Trophoblast cell (in vitro differentiated cells and primary cell): ENCODE measurements around the gene NFKBIE.

ENCODE experiments used
- DNase-seq, 2 donors: peaks; one replicate each; pipeline ENCODE4 v3.0.0-alpha.2; 2016
- H2AFZ ChIP-seq: 2 replicates; pipeline ENCODE4 v1.6.1; 2013; ENCODE audit warnings: low read length, moderate library complexity, mild to moderate bottlenecking; ENCODE audit not compliant: insufficient read depth, poor library complexity
- H2AK5ac ChIP-seq: 2 replicates; pipeline ENCODE4 v1.6.1; 2013; ENCODE audit warnings: mild to moderate bottlenecking, low read length
- H2BK120ac ChIP-seq: 2 replicates; pipeline ENCODE4 v1.6.1; 2013; ENCODE audit warnings: low read length, mild to moderate bottlenecking, moderate library complexity; ENCODE audit not compliant: insufficient read depth, poor library complexity
- H2BK12ac ChIP-seq: 2 replicates; pipeline ENCODE4 v1.6.1; 2013; ENCODE audit warnings: mild to moderate bottlenecking, low read length, moderate library complexity
- H2BK5ac ChIP-seq: 2 replicates; pipeline ENCODE4 v1.6.1; 2013; ENCODE audit warnings: low read length, low read depth, moderate library complexity, mild to moderate bottlenecking; ENCODE audit not compliant: poor library complexity
- H3K14ac ChIP-seq: 2 replicates; pipeline ENCODE4 v1.6.1; 2013; ENCODE audit warnings: mild to moderate bottlenecking, low read length
- H3K18ac ChIP-seq: 2 replicates; pipeline ENCODE4 v1.6.1; 2013; ENCODE audit warnings: mild to moderate bottlenecking, low read length
- H3K23ac ChIP-seq: 2 replicates; pipeline ENCODE4 v1.6.1; 2013; ENCODE audit warnings: low read length
- H3K27ac ChIP-seq: 2 replicates; pipeline ENCODE4 v1.5.1; 2013; ENCODE audit warnings: low read depth, mild to moderate bottlenecking, inconsistent platforms, low read length, moderate library complexity
- H3K27me3 ChIP-seq: 2 replicates; pipeline ENCODE4 v1.6.1; 2013; ENCODE audit warnings: inconsistent platforms, mild to moderate bottlenecking, low read length, moderate library complexity; ENCODE audit not compliant: insufficient read depth
- H3K36me3 ChIP-seq, 2 experiments: 1 replicate in 1 of 2; 2 replicates in 1 of 2; pipeline ENCODE4 v1.6.1; 2013; ENCODE audit warnings: low read length in 2 of 2, mild to moderate bottlenecking in 2 of 2, moderate library complexity in 1 of 2; ENCODE audit not compliant: insufficient read depth in 2 of 2, control insufficient read depth in 1 of 2
- H3K4ac ChIP-seq: 2 replicates; pipeline ENCODE4 v1.6.1; 2013; ENCODE audit warnings: low read depth, mild to moderate bottlenecking, low read length, moderate library complexity
- H3K4me1 ChIP-seq, 2 experiments: 1 replicate in 1 of 2; 2 replicates in 1 of 2; pipeline ENCODE4 v1.6.1; 2013; ENCODE audit warnings: low read length in 2 of 2, mild to moderate bottlenecking in 2 of 2, moderate library complexity in 1 of 2; ENCODE audit not compliant: insufficient read depth in 2 of 2, control insufficient read depth in 1 of 2
- H3K4me2 ChIP-seq: 2 replicates; pipeline ENCODE4 v1.6.1; 2013; ENCODE audit warnings: inconsistent platforms, mild to moderate bottlenecking, low read length, moderate library complexity
- H3K4me3 ChIP-seq: 2 replicates; pipeline ENCODE4 v1.5.1; 2013; ENCODE audit warnings: mild to moderate bottlenecking, low read depth, low read length, inconsistent platforms
- H3K79me1 ChIP-seq: one replicate; pipeline ENCODE4 v1.6.1; 2013; ENCODE audit warnings: low read length
- H3K79me2 ChIP-seq: 2 replicates; pipeline ENCODE4 v1.6.1; 2013; ENCODE audit warnings: low read length, mild to moderate bottlenecking; ENCODE audit not compliant: control insufficient read depth, insufficient read depth, poor library complexity
- H3K9ac ChIP-seq: 2 replicates; pipeline ENCODE4 v1.6.1; 2013; ENCODE audit warnings: mild to moderate bottlenecking, low read length
- H3K9me3 ChIP-seq: 2 replicates; pipeline ENCODE4 v1.6.1; 2013; ENCODE audit warnings: low read depth, mild to moderate bottlenecking, control low read depth, inconsistent platforms, low read length; ENCODE audit not compliant: insufficient read depth
- H4K12ac ChIP-seq: 2 replicates; pipeline ENCODE4 v1.6.1; 2013; ENCODE audit warnings: low read depth, mild to moderate bottlenecking, low read length, moderate library complexity
- H4K8ac ChIP-seq: 2 replicates; pipeline ENCODE4 v1.6.1; 2013; ENCODE audit warnings: low read depth, mild to moderate bottlenecking, low read length, moderate library complexity
- H4K91ac ChIP-seq: one replicate; pipeline ENCODE4 v1.6.1; 2013; ENCODE audit warnings: low read depth, mild to moderate bottlenecking, low read length, moderate library complexity
- WGBS: extraction: QIAGEN DNeasy Blood & Tissue Kit; methylation state at CpG from one replicate; pipeline ENCODE4 v1.1.7; 2013; ENCODE audit warnings: missing lambda C conversion rate; ENCODE audit not compliant: insufficient read length, insufficient coverage; ENCODE audit errors: extremely low coverage; 5-methylcytosine and 5-hydroxymethylcytosine counted together

NFKBIE gene

DNA sequence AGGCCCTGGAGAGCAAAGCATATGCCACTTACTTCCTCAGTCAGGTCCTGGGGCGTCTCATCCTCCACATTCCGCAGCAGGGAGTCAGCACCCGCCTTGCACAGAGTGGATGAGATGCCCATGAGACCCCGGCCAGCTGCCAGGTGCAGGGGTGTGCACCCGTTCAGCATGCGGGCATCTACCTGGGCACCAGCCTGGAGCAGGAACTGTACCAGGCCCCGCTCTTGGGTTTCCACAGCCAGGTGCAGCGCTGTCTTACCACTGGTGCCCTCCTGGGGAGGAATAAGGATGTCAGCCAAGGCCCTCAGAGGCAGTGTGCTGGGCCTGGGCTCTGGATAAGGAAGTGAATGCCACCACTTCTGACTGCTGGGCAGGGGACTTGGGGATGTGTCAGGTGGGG, 5.3 kb downstream of the NFKBIE start:
- Histone ChIP-seq H3K27ac (no peak overlapping the region), H2AK5ac (no peak overlapping the region), H3K9ac (no peak overlapping the region), H3K23ac (no peak overlapping the region), H3K36me3 (peaks cover 24 to 30% of the 10 kb centered on the region in 2 experiments), H3K4me2 (no peak overlapping the region), H3K14ac (no peak overlapping the region), H2BK12ac (no peak overlapping the region), H2AFZ (no peak overlapping the region), H2BK5ac (no peak overlapping the region), H3K18ac (no peak overlapping the region), H2BK120ac (no peak overlapping the region), H3K4me3 (no peak overlapping the region), H4K12ac (no peak overlapping the region), H3K27me3 (no peaks in the 10 kb centered on the region), H4K91ac (no peak overlapping the region), H3K4ac (no peak overlapping the region), H3K4me1 (peaks cover 32 to 33% of the 10 kb centered on the region in 2 experiments), H3K9me3 (no peaks in the 10 kb centered on the region), H3K79me1 (peaks cover 15% of the 10 kb centered on the region), H3K79me2 (peaks cover 10% of the 10 kb centered on the region), H4K8ac (no peak overlapping the region)
- DNase-seq: no peak
- WGBS: no CpG with 5 or more reads among the region's 8 CpGs

DNA sequence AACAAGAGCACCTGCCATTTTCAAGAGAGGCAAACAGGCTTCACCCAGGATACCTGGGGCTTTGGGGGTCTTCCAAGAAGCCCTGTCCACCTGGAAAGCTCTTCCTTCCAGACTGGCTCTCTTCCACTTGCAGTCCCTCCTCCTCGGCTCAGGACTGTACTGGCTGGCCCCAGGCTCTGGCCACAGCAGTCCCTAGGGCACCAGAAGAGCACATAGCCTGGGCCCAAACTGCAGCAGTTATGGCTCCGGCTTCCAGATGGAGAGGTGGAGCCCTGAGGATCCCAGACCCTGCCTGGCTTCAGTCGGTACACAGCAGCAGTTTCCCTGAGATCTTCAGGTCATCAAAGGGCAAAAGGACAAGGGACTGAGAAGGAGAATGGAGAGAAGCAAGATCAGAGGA, 6.4 kb downstream of the NFKBIE start:
- Histone ChIP-seq H3K27ac (no peak overlapping the region), H3K9me3 (no peaks in the 10 kb centered on the region), H4K91ac (no peak overlapping the region), H3K4me2 (no peak overlapping the region), H2BK120ac (no peak overlapping the region), H3K36me3 (peaks cover 34 to 41% of the 10 kb centered on the region in 2 experiments), H3K27me3 (no peaks in the 10 kb centered on the region), H2BK12ac (no peak overlapping the region), H3K23ac (no peak overlapping the region), H3K79me1 (peaks cover 13% of the 10 kb centered on the region), H3K18ac (no peak overlapping the region), H2AFZ (no peak overlapping the region), H3K4me3 (no peak overlapping the region), H3K4me1 (peaks cover 23% of the 10 kb centered on the region in 2 experiments), H2BK5ac (no peak overlapping the region), H2AK5ac (no peak overlapping the region), H3K14ac (no peak overlapping the region), H4K8ac (no peak overlapping the region), H3K4ac (no peak overlapping the region), H4K12ac (no peak overlapping the region), H3K9ac (no peak overlapping the region), H3K79me2 (peaks cover 8% of the 10 kb centered on the region)
- DNase-seq: no peak
- WGBS: no CpG with 5 or more reads among the region's 3 CpGs

DNA sequence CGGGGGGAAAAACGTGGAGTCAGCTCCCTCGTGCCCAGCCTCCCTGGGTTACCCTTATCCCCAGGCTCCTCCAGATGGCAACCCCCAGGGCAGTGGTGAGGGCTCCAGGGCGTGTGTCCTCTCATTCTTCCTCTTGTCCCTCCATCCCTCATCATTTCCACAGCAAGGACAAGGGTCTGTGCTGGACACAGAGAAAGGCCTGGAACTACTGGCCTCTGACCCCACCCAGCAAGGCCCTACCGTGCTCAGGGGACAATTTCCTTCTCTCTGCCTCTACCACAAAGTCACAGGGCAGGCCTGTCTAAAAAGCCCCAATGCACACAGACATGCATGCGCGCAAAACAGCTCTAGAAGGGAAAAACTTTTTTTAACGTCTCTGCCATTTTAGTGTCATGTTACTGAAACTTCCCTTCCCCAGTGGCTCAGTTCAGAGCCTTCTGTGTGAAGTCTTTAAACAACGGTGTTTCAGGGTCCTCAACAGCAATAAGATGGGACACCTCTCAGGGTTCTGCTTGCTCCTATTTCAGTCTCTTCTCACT, 7.0 kb downstream of the NFKBIE start:
- Histone ChIP-seq H4K8ac (no peak overlapping the region), H3K9me3 (no peaks in the 10 kb centered on the region), H2BK120ac (no peak overlapping the region), H2AK5ac (no peak overlapping the region), H3K4me3 (no peak overlapping the region), H3K4ac (no peak overlapping the region), H4K91ac (no peak overlapping the region), H3K4me1 (peaks cover 17 to 18% of the 10 kb centered on the region in 2 experiments), H2AFZ (no peak overlapping the region), H3K27ac (no peak overlapping the region), H3K27me3 (no peaks in the 10 kb centered on the region), H2BK12ac (peak overlapping the region; percentile 20), H3K18ac (no peak overlapping the region), H3K9ac (no peak overlapping the region), H3K14ac (no peak overlapping the region), H3K4me2 (no peak overlapping the region), H4K12ac (no peak overlapping the region), H3K79me1 (peaks cover 9% of the 10 kb centered on the region), H3K79me2 (peaks cover 8% of the 10 kb centered on the region), H2BK5ac (no peak overlapping the region), H3K23ac (no peak overlapping the region), H3K36me3 (peaks cover 36 to 44% of the 10 kb centered on the region in 2 experiments)
- WGBS: no CpG with 5 or more reads among the region's 9 CpGs
- DNase-seq: no peak

DNA sequence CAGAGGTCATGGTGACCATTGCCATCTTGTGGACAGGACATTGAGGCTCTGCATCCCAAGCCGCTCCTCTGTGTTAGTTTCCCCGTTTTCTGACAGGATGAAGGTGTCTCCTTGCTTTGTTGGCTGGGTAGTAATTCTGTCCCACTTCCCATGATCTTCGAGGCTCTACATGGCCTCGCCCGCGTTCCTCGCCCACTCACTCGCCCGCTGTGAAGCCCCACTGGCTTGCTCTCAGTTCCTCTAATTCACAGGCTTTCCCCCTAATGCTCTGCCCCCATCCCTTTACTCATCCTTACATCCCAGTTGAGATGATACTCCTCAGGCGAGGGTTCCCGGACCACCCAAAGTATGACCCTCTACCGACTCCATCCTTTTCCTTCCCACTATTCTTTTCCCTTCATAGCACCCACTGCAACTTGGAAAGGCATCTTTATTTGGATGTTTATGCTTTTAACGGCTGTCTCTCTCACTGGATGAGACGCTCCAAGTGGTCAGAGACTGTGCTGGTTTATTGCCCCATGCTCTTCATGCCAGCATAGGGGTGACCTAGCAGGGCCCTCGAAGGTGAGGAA, 7.5 kb downstream of the NFKBIE start:
- peaks cover 42 to 50% of the 10 kb centered on the region in 2 experiments for H3K36me3 ChIP-seq
- no peak for DNase-seq
- H2AK5ac ChIP-seq: no peak overlapping the region
- no peak overlapping the region for H2BK120ac ChIP-seq
- H3K27me3 ChIP-seq: no peaks in the 10 kb centered on the region
- peak overlapping the region; percentile 67 for H4K12ac ChIP-seq
- no peak overlapping the region for H2BK5ac ChIP-seq
- peak overlapping the region; percentile 93 for H3K4me3 ChIP-seq
- WGBS: no CpG with 5 or more reads among the region's 15 CpGs
- H4K8ac ChIP-seq: peak overlapping the region; percentile 24
- H4K91ac ChIP-seq: peak overlapping the region; percentile 68
- peaks cover 9% of the 10 kb centered on the region for H3K79me1 ChIP-seq
- H3K79me2 ChIP-seq: peaks cover 8% of the 10 kb centered on the region
- peaks cover 12% of the 10 kb centered on the region in 2 experiments for H3K4me1 ChIP-seq
- no peak overlapping the region for H3K9ac ChIP-seq
- no peak overlapping the region for H2BK12ac ChIP-seq
- peak overlapping the region; percentile 76 for H2AFZ ChIP-seq
- H3K14ac ChIP-seq: no peak overlapping the region
- H3K27ac ChIP-seq: peak overlapping the region; percentile 84
- no peaks in the 10 kb centered on the region for H3K9me3 ChIP-seq
- no peak overlapping the region for H3K23ac ChIP-seq
- no peak overlapping the region for H3K4ac ChIP-seq
- H3K4me2 ChIP-seq: peak overlapping the region; percentile 95
- no peak overlapping the region for H3K18ac ChIP-seq
